HUES64 (cell line): Measurements from ENCODE around the gene MYOF.
A peak's percentile ranks its signal among the peaks of the same experiment; 100 is the strongest.
"Not testable (repeated sequence)": the region's sequence is repeated elsewhere in the genome, so short reads cannot be mapped to it uniquely, and the experiment has no call there.

ENCODE experiments used
- H3K27ac ChIP-seq: 2 replicates; pipeline ENCODE4 v1.7.0; 2013; ENCODE audit warnings: low read depth, low read length, inconsistent platforms
- H3K27me3 ChIP-seq: 2 replicates; pipeline ENCODE4 v1.6.1; 2013; ENCODE audit warnings: mild to moderate bottlenecking, low read length; ENCODE audit not compliant: insufficient read depth
- H3K36me3 ChIP-seq: 2 replicates; pipeline ENCODE4 v1.6.1; 2013; ENCODE audit warnings: mild to moderate bottlenecking, low read length; ENCODE audit not compliant: insufficient read depth
- H3K4me1 ChIP-seq: 2 replicates; pipeline ENCODE4 v1.6.1; 2013; ENCODE audit warnings: mild to moderate bottlenecking, low read length, moderate library complexity; ENCODE audit not compliant: insufficient read depth
- H3K4me3 ChIP-seq: 2 replicates; pipeline ENCODE4 v1.5.1; 2013; ENCODE audit warnings: mild to moderate bottlenecking, low read length, moderate library complexity
- H3K9ac ChIP-seq: 2 replicates; pipeline ENCODE4 v1.6.1; 2013; ENCODE audit warnings: mild to moderate bottlenecking, low read depth, low read length
- H3K9me3 ChIP-seq: 2 replicates; pipeline ENCODE4 v1.6.1; 2013; ENCODE audit warnings: low read depth, low read length; ENCODE audit not compliant: insufficient read depth
- WGBS: fragments of 150-250, 120-280 bp; methylation state at CpG from one replicate; pipeline ENCODE4 v1.1.7; 2013; ENCODE audit warnings: missing lambda C conversion rate; 5-methylcytosine and 5-hydroxymethylcytosine counted together

The MYOF gene

GRCh38 chr10:93481637-93482144 is 443 bp downstream of the MYOF start:
- H3K36me3 ChIP-seq: no peaks in the 10 kb centered on the region
- WGBS: 37% methylated on average over 7 of the region's 7 CpGs
- peaks cover 4% of the 10 kb centered on the region; the same call in 1 of the 2 replicates for H3K27me3 ChIP-seq
- no peaks in the 10 kb centered on the region for H3K9me3 ChIP-seq
- no peak overlapping the region for H3K27ac ChIP-seq
- H3K9ac ChIP-seq: peak overlapping the region; percentile 55; the same call in 1 of the 2 replicates
- H3K4me3 ChIP-seq: peak overlapping the region; percentile 76
- H3K4me1 ChIP-seq: peaks cover 10% of the 10 kb centered on the region; the same call in 1 of the 2 replicates

GRCh38 chr10:93478873-93479272 is 3.3 kb downstream of the MYOF start:
- 74% methylated on average over 6 of the region's 6 CpGs for WGBS
- Histone ChIP-seq H3K9me3 (no peaks in the 10 kb centered on the region), H3K9ac (no peak overlapping the region), H3K4me1 (peaks cover 10% of the 10 kb centered on the region; the same call in 1 of the 2 replicates), H3K27ac (no peak overlapping the region), H3K27me3 (peaks cover 4% of the 10 kb centered on the region; the same call in 1 of the 2 replicates), H3K4me3 (no peak overlapping the region), H3K36me3 (no peaks in the 10 kb centered on the region)

- H3K9ac ChIP-seq: no peak overlapping the region
- peaks cover 13% of the 10 kb centered on the region; the same call in 1 of the 2 replicates for H3K4me1 ChIP-seq
- H3K27me3 ChIP-seq: peaks cover 4% of the 10 kb centered on the region; the same call in 1 of the 2 replicates
- no peak overlapping the region for H3K4me3 ChIP-seq
- H3K9me3 ChIP-seq: no peaks in the 10 kb centered on the region
- 94% methylated on average over 2 of the region's 2 CpGs for WGBS
- H3K36me3 ChIP-seq: no peaks in the 10 kb centered on the region
- no peak overlapping the region for H3K27ac ChIP-seq
These were observed 5.4 kb downstream of the MYOF start for GRCh38 chr10:93476756-93477155.

GRCh38 chr10:93475871-93476270 is 6.3 kb downstream of the MYOF start:
- no peak overlapping the region for H3K27ac ChIP-seq
- no peaks in the 10 kb centered on the region for H3K36me3 ChIP-seq
- H3K4me1 ChIP-seq: peaks cover 18% of the 10 kb centered on the region
- H3K9ac ChIP-seq: no peak overlapping the region
- H3K27me3 ChIP-seq: no peaks in the 10 kb centered on the region
- H3K4me3 ChIP-seq: no peak overlapping the region
- 77% methylated on average over 1 of the region's 2 CpGs for WGBS
- no peaks in the 10 kb centered on the region for H3K9me3 ChIP-seq

GRCh38 chr10:93475227-93475626 is 6.9 kb downstream of the MYOF start:
- Histone ChIP-seq H3K4me3 (no peak overlapping the region), H3K27ac (no peak overlapping the region), H3K27me3 (no peaks in the 10 kb centered on the region), H3K9ac (no peak overlapping the region), H3K9me3 (no peaks in the 10 kb centered on the region), H3K4me1 (peaks cover 21% of the 10 kb centered on the region), H3K36me3 (no peaks in the 10 kb centered on the region)
- WGBS: 96% methylated on average over 2 of the region's 2 CpGs

GRCh38 chr10:93473804-93474472 is 8.2 kb downstream of the MYOF start:
- WGBS: 74% methylated on average over 7 of the region's 7 CpGs
- no peak overlapping the region for H3K4me3 ChIP-seq
- no peaks in the 10 kb centered on the region for H3K36me3 ChIP-seq
- H3K4me1 ChIP-seq: peaks cover 15% of the 10 kb centered on the region
- H3K9ac ChIP-seq: no peak overlapping the region
- H3K9me3 ChIP-seq: no peaks in the 10 kb centered on the region
- H3K27me3 ChIP-seq: no peaks in the 10 kb centered on the region
- H3K27ac ChIP-seq: no peak overlapping the region

GRCh38 chr10:93473161-93473560 is 9.0 kb downstream of the MYOF start:
- no peak overlapping the region for H3K27ac ChIP-seq

GRCh38 chr10:93471110-93471651 is 11.0 kb downstream of the MYOF start:
- Histone ChIP-seq H3K4me1 (peaks cover 15% of the 10 kb centered on the region), H3K4me3 (no peak overlapping the region), H3K9ac (no peak overlapping the region), H3K27ac (peak overlapping the region; percentile 73), H3K27me3 (no peaks in the 10 kb centered on the region), H3K36me3 (no peaks in the 10 kb centered on the region), H3K9me3 (no peaks in the 10 kb centered on the region)
- 73% methylated on average over 5 of the region's 5 CpGs for WGBS

More at GRCh38 chr10:93473161-93473560, 9.0 kb downstream of the MYOF start:
- no peaks in the 10 kb centered on the region for H3K27me3 ChIP-seq
- H3K9ac ChIP-seq: no peak overlapping the region
- H3K4me1 ChIP-seq: peaks cover 15% of the 10 kb centered on the region
- H3K9me3 ChIP-seq: no peaks in the 10 kb centered on the region
- 97% methylated on average over 2 of the region's 2 CpGs for WGBS
- H3K4me3 ChIP-seq: no peak overlapping the region
- H3K36me3 ChIP-seq: no peaks in the 10 kb centered on the region

GRCh38 chr10:93469454-93469853 is 12.7 kb downstream of the MYOF start:
- peaks cover 15% of the 10 kb centered on the region for H3K4me1 ChIP-seq
- no peak overlapping the region for H3K4me3 ChIP-seq
- 92% methylated on average over 3 of the region's 3 CpGs for WGBS
- no peaks in the 10 kb centered on the region for H3K27me3 ChIP-seq
- H3K9me3 ChIP-seq: no peaks in the 10 kb centered on the region
- H3K27ac ChIP-seq: no peak overlapping the region
- H3K36me3 ChIP-seq: no peaks in the 10 kb centered on the region
- H3K9ac ChIP-seq: no peak overlapping the region

GRCh38 chr10:93468461-93469213 is 13.5 kb downstream of the MYOF start:
- H3K27me3 ChIP-seq: no peaks in the 10 kb centered on the region
- 90% methylated on average over 10 of the region's 10 CpGs for WGBS
- no peaks in the 10 kb centered on the region for H3K9me3 ChIP-seq
- no peak overlapping the region for H3K9ac ChIP-seq
- no peak overlapping the region for H3K4me3 ChIP-seq
- peak overlapping the region; percentile 26; the same call in 1 of the 2 replicates for H3K27ac ChIP-seq
- H3K36me3 ChIP-seq: no peaks in the 10 kb centered on the region
- peaks cover 14% of the 10 kb centered on the region for H3K4me1 ChIP-seq

GRCh38 chr10:93467635-93468034 is 14.5 kb downstream of the MYOF start:
- not testable (repeated sequence) for H3K4me3 ChIP-seq, H3K9ac ChIP-seq, H3K9me3 ChIP-seq, H3K36me3 ChIP-seq, H3K27ac ChIP-seq, H3K27me3 ChIP-seq
- peaks cover 14% of the 10 kb centered on the region for H3K4me1 ChIP-seq
- 79% methylated on average over 2 of the region's 4 CpGs for WGBS
